A549 (cell line): ENCODE measurements around the gene KCNQ1.

Experiments
- BHLHE40 ChIP-seq: IDR thresholded peaks from 2 replicates; pipeline ENCODE4 v1.6.1; 2012; ENCODE audit warnings: low read depth, low read length, inconsistent platforms
- EP300 ChIP-seq, 2 experiments: fragments of >200 bp; sonication (Bioruptor Twin); formaldehyde crosslinking; IDR thresholded peaks; 2 replicates in 1 of 2; 3 replicates in 1 of 2; pipeline ENCODE4 v1.6.1; 2016 to 2017
- MYC ChIP-seq: IDR thresholded peaks from 2 replicates; pipeline ENCODE4 v1.6.1; 2012; ENCODE audit warnings: mild to moderate bottlenecking, inconsistent platforms, low read length, improper control_type of control experiment, borderline replicate concordance
- NR3C1 ChIP-seq: fragments of >200 bp; sonication (Bioruptor Twin); formaldehyde crosslinking; IDR thresholded peaks from 3 replicates; pipeline ENCODE4 v1.6.1; 2017
- RAD21 ChIP-seq, 2 experiments: fragments of >200 bp in 1 of 2; sonication (Bioruptor Twin) in 1 of 2; formaldehyde crosslinking in 1 of 2; IDR thresholded peaks in 1 of 2; conservative IDR thresholded peaks in 1 of 2; 2 replicates in 1 of 2; 3 replicates in 1 of 2; pipeline ENCODE4 v1.6.1; 2012 to 2018; ENCODE audit warnings: inconsistent platforms in 1 of 2
- RFX5 ChIP-seq: fragments of 450-650 bp; IDR thresholded peaks from 2 replicates; pipeline ENCODE4 v1.7.1; 2014; ENCODE audit warnings: antibody characterized with exemption, mild to moderate bottlenecking, moderate library complexity
- TF ChIP-seq, protein P1 (sequence below): fragments of >200 bp; sonication (Bioruptor Twin); formaldehyde crosslinking; IDR thresholded peaks from 3 replicates; pipeline ENCODE4 v1.5.1; 2016

DNA sequence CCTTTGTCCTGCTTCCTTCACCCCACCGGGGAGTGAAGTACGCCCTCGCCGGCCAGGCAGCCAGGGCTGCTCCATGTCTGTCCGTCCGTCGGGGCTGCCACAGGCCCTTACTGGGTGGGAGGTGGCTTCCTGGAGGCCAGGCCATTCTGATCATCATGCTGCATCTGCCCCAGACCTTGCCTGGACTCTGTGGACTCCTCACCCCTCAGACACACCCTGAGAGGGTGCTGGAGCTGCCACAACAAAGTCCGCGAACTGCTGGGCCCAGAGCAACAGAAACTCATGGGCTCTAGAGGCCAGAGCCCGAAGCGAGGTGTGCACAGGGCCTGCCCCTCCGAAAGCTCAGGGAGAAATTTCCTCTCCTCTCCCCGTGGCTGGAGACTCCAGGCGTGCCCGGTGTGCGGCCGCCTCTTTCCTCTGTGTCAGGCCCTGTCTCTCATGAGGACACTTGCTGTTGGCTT, 130.8 kb downstream of the KCNQ1 start:
- TF ChIP-seq RFX5, result no peak
- TF ChIP-seq RAD21 (conservative IDR thresholded peaks at IDR 0.05 in 1 of 2, IDR thresholded peaks at IDR 0.05 in 1 of 2), result no peak
- no peak for TF ChIP-seq MYC
- no peak for TF ChIP-seq EP300 (IDR thresholded peaks at IDR 0.05)
- TF ChIP-seq BHLHE40, result no peak
- TF ChIP-seq, protein P1, sequence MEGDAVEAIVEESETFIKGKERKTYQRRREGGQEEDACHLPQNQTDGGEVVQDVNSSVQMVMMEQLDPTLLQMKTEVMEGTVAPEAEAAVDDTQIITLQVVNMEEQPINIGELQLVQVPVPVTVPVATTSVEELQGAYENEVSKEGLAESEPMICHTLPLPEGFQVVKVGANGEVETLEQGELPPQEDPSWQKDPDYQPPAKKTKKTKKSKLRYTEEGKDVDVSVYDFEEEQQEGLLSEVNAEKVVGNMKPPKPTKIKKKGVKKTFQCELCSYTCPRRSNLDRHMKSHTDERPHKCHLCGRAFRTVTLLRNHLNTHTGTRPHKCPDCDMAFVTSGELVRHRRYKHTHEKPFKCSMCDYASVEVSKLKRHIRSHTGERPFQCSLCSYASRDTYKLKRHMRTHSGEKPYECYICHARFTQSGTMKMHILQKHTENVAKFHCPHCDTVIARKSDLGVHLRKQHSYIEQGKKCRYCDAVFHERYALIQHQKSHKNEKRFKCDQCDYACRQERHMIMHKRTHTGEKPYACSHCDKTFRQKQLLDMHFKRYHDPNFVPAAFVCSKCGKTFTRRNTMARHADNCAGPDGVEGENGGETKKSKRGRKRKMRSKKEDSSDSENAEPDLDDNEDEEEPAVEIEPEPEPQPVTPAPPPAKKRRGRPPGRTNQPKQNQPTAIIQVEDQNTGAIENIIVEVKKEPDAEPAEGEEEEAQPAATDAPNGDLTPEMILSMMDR, result no peak
- TF ChIP-seq NR3C1, result no peak
